ENCODE data around the gene CYP39A1. TPM values are rescaled to one million over a fixed set of nuclear protein-coding genes. Genes with fewer than 3 reads are reported as not detected.

Gene CYP39A1
- total and polyA plus RNA-seq, 9 donors: 9.0 to 22.9 (median 15.0) TPM

GRCh38 chr6:46507426-46507825, 145.2 kb downstream of the CYP39A1 start:
- peaks cover 19% of the 10 kb centered on the region for H3K4me1 ChIP-seq (ENCODE audit: insufficient read depth)
- no peak for DNase-seq
- TF ChIP-seq CTCF (IDR thresholded peaks at IDR 0.05) (no peak), POLR2A (IDR thresholded peaks at IDR 0.05) (no peak), EP300 (IDR thresholded peaks at IDR 0.05) (no peak)
- no peaks in the 10 kb centered on the region for H3K27me3 ChIP-seq
- H3K4me3 ChIP-seq: no peak overlapping the region
- H3K9me3 ChIP-seq: no peaks in the 10 kb centered on the region
- intact Hi-C loops (cut with DNase I): loop anchor here in 1 of 4 donors (10.0 kb wide), 1 partner anchor 53 kb away; no protein-coding TSS in a partner anchor
- H3K36me3 ChIP-seq: no peaks in the 10 kb centered on the region
- H3K27ac ChIP-seq: no peak overlapping the region

GRCh38 chr6:46505693-46506512, 146.7 kb downstream of the CYP39A1 start:
- H3K36me3 ChIP-seq: no peaks in the 10 kb centered on the region

GRCh38 chr6:46504242-46504641, 148.4 kb downstream of the CYP39A1 start:
- no peaks in the 10 kb centered on the region for H3K27me3 ChIP-seq
- H3K36me3 ChIP-seq: no peaks in the 10 kb centered on the region
- intact Hi-C loops (cut with DNase I): loop anchor here in 1 of 4 donors (10.0 kb wide), 1 partner anchor 49 kb away; no protein-coding TSS in a partner anchor
- peaks cover 8% of the 10 kb centered on the region for H3K4me1 ChIP-seq (ENCODE audit: insufficient read depth)
- no peak for DNase-seq
- H3K27ac ChIP-seq: no peak overlapping the region
- TF ChIP-seq EP300 (IDR thresholded peaks at IDR 0.05) (no peak), POLR2A (IDR thresholded peaks at IDR 0.05) (no peak), CTCF (IDR thresholded peaks at IDR 0.05) (no peak)
- H3K4me3 ChIP-seq: no peak overlapping the region
- H3K9me3 ChIP-seq: no peaks in the 10 kb centered on the region

More at GRCh38 chr6:46505693-46506512, 146.7 kb downstream of the CYP39A1 start:
- H3K9me3 ChIP-seq: no peaks in the 10 kb centered on the region
- peaks cover 13% of the 10 kb centered on the region for H3K4me1 ChIP-seq (ENCODE audit: insufficient read depth)
- TF ChIP-seq POLR2A (IDR thresholded peaks at IDR 0.05): no peak
- no peak for TF ChIP-seq EP300 (IDR thresholded peaks at IDR 0.05)
- no peak for TF ChIP-seq CTCF (IDR thresholded peaks at IDR 0.05)
- H3K27me3 ChIP-seq: no peaks in the 10 kb centered on the region
- no peak overlapping the region for H3K27ac ChIP-seq
- DNase-seq: no peak
- 74 to 91% (median 85%) methylated on average over 7 of the region's 7 CpGs for whole genome bisulfite sequencing, 3 donors
- intact Hi-C loops (cut with DNase I): loop anchor here in 1 of 4 donors (10.0 kb wide), 1 partner anchor 51 kb away; no protein-coding TSS in a partner anchor
- no peak overlapping the region for H3K4me3 ChIP-seq

- no peak overlapping the region for H3K27ac ChIP-seq
- TF ChIP-seq CTCF (IDR thresholded peaks at IDR 0.05) (no peak), EP300 (IDR thresholded peaks at IDR 0.05) (no peak), POLR2A (IDR thresholded peaks at IDR 0.05) (no peak)
- H3K36me3 ChIP-seq: no peaks in the 10 kb centered on the region
- no peak overlapping the region for H3K4me3 ChIP-seq
- intact Hi-C loops (cut with DNase I): loop anchor here in 1 of 4 donors (10.0 kb wide), 1 partner anchor 48 kb away; no protein-coding TSS in a partner anchor
- 53 to 64% (median 56%) methylated on average over 2 of the region's 2 CpGs for WGBS, 3 donors
- peaks cover 7% of the 10 kb centered on the region for H3K4me1 ChIP-seq (ENCODE audit: insufficient read depth)
- no peaks in the 10 kb centered on the region for H3K27me3 ChIP-seq
- DNase-seq: peak in 2 of 5 donors; percentile 28 to 36
- H3K9me3 ChIP-seq: no peaks in the 10 kb centered on the region
Observed at GRCh38 chr6:46502486-46503119, 150.0 kb downstream of the CYP39A1 start.
